ENCODE results near the gene RHOT2. TPM values are rescaled to one million over a fixed set of nuclear protein-coding genes. Genes with fewer than 3 reads are reported as not detected.

The RHOT2 gene
- total and polyA plus RNA-seq, 9 of the 15 experiments (the other 6 are each of a cell fraction or from before 2014, with no cell fraction given): 5.0 to 373 (median 112) TPM

GRCh38 chr16:715477-716199 lies 47.7 kb downstream of the RHOT2 start (continued):
- TF ChIP-seq PRMT5 (CRISPR knock-in tag; IDR thresholded peaks at IDR 0.05) (no peak), ZNF76 (CRISPR knock-in tag; IDR thresholded peaks at IDR 0.05; ENCODE audit: borderline replicate concordance) (no peak), PYGO2 (tag; IDR thresholded peaks at IDR 0.05) (no peak), PHB (CRISPR knock-in tag; IDR thresholded peaks at IDR 0.05) (no peak), EGR1 (conservative IDR thresholded peaks at IDR 0.05) (0 out of 2 replicates have a peak, but pooled peaks have one; percentile 9), TCF15 (CRISPR knock-in tag; IDR thresholded peaks at IDR 0.05) (no peak), FIP1L1 (IDR thresholded peaks at IDR 0.05; ENCODE audit: low read depth, low read length, poor library complexity, severe bottlenecking) (peak; percentile 48), TCF7L2 (IDR thresholded peaks at IDR 0.05; ENCODE audit: low read depth, low read length) (no peak), DLX4 (CRISPR knock-in tag; IDR thresholded peaks at IDR 0.05) (no peak), GABPA (tag; conservative IDR thresholded peaks at IDR 0.05; ENCODE audit: low read depth) (0 out of 2 replicates have a peak, but pooled peaks have one; percentile 35), FOXA1 (IDR thresholded peaks at IDR 0.05; ENCODE audit: borderline replicate concordance) (no peak), RAD21 (CRISPR knock-in tag; conservative IDR thresholded peaks at IDR 0.05 in 1 of 2, IDR thresholded peaks at IDR 0.05 in 1 of 2) (peak in 1 of 2 experiments; percentile 59; a peak in 2 of 4 replicates), FOS (IDR thresholded peaks at IDR 0.05; ENCODE audit: extremely low read depth, insufficient read length) (no peak), ZBTB5 (IDR thresholded peaks at IDR 0.05) (no peak), NCOA6 (IDR thresholded peaks at IDR 0.05) (no peak), AFF1 (IDR thresholded peaks at IDR 0.05; ENCODE audit: low read depth in 1 of 2, partially characterized antibody in 2 of 2) (no peak), CBFA2T3 (IDR thresholded peaks at IDR 0.05) (no peak), THAP7 (CRISPR knock-in tag; IDR thresholded peaks at IDR 0.05) (no peak)

Data from K562 (cell line).